Measurements from ENCODE around the gene THOP1. TPM values are rescaled to one million over a fixed set of nuclear protein-coding genes. Genes with fewer than 3 reads are reported as not detected.
"Not testable (repeated sequence)": the region's sequence is repeated elsewhere in the genome, so short reads cannot be mapped to it uniquely, and the experiment has no call there.

The THOP1 gene
- total RNA-seq, 1 donor from 2014 or later = 67.3 TPM

DNA sequence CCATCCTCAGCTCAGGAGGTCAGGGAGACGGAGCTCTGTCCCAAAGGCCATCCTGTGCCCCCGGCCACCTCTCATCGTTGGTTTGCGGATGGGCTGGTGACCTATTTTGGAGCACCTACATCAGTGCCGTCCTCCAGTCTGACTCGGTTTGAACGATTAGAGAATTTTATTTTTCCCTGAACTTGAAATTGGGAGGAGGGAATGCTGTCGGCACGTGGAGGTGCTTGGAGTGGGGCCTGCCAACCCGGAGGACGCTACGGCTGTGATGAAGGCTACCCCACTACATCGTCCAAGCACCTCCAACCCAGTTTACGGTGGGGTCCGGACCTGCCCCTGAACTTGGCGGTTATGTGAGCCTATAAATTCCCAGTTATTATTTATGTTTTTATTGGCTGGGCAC lies 31.3 kb downstream of the THOP1 start:
- Histone ChIP-seq H3K27ac (no peak overlapping the region), H3K4me1 (peaks cover 3 to 10% of the 10 kb centered on the region in 2 donors), H3K4me3 (no peak overlapping the region), H3K27me3 (no peaks in the 10 kb centered on the region), H3K9me3 (no peaks in the 10 kb centered on the region), H3K36me3 (peaks cover 0 to 6% of the 10 kb centered on the region in 2 donors)
- no peak for DNase-seq (ENCODE audit: low spot score in 2 of 2)
- intact Hi-C loops (cut with DNase I) = no loop called here
- TF ChIP-seq, protein P1, sequence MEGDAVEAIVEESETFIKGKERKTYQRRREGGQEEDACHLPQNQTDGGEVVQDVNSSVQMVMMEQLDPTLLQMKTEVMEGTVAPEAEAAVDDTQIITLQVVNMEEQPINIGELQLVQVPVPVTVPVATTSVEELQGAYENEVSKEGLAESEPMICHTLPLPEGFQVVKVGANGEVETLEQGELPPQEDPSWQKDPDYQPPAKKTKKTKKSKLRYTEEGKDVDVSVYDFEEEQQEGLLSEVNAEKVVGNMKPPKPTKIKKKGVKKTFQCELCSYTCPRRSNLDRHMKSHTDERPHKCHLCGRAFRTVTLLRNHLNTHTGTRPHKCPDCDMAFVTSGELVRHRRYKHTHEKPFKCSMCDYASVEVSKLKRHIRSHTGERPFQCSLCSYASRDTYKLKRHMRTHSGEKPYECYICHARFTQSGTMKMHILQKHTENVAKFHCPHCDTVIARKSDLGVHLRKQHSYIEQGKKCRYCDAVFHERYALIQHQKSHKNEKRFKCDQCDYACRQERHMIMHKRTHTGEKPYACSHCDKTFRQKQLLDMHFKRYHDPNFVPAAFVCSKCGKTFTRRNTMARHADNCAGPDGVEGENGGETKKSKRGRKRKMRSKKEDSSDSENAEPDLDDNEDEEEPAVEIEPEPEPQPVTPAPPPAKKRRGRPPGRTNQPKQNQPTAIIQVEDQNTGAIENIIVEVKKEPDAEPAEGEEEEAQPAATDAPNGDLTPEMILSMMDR (IDR thresholded peaks at IDR 0.05) = no peak

DNA sequence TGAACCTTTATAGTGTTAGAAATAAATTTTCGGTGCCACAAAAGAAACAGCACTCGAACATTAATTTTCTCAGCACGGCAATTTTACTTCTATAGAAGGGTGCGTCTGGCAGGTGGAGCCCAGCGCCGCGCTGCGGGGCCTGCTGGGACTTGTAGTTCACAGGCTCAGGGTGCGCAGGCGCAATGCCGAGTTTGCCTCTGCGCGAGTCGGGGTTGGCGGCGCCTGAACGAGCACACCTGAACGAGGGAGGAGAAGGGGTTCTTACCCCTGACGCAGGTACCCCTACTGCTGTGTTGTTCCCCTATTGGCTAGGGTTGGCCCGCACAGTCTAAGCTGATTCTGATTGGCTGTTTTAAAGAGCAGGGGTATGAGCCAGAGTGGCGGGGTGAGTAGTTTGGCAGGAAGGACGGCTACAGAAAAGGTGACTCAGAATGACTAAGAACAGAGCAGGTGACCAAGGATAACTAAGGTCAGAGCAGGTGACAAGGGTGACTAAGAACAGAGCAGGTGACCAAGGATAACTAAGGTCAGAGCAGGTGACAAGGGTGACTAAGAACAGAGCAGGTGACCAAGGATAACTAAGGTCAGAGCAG lies 32.0 kb downstream of the THOP1 start:
- H3K4me3 ChIP-seq; H3K27ac ChIP-seq; H3K27me3 ChIP-seq; H3K36me3 ChIP-seq; H3K9me3 ChIP-seq; DNase-seq (ENCODE audit: low spot score in 2 of 2); intact Hi-C loops (cut with DNase I): not testable (repeated sequence)
- H3K4me1 ChIP-seq = peaks cover 3 to 10% of the 10 kb centered on the region in 2 donors

DNA sequence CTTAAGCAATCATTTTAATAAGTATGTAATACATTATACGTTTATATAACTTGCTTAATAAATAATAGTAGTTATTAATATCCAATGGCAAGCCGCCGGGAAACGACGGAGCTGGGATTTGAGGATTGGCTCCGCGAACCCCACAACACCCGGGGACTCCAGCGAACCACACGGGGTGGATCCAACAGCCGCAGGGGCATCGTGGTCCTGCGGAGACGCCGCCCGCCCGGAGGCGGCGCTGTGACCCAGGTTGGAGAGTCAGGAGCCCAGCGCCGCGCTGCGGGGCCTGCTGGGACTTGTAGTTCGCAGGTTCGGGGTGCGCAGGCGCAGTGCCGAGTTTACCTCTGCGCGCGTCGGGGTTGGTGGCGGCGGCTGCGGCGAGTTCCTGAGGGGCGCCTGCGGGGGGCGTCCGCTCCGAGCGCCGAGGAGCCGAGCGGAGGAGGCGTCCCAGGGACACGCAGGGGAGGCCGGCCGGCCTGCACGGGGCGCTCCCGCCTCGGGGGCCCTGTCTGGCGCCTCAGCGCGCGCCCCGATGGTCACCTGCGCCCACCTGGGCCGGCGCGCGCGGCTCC lies 34.3 kb downstream of the THOP1 start, which contains the start of gene ZNF554:
Gene ZNF554, plus strand, starts transcription at position 329 of the 572 bp plus-strand sequence. Its CDS starts 204 bp downstream, at position 533.
- H3K27ac ChIP-seq = peak within 1 kb of the TSS in 1 of 2 donors; percentile 29
- TF ChIP-seq, protein P1 (IDR thresholded peaks at IDR 0.05) = peak; percentile 97 to 98 (median 97)

DNA sequence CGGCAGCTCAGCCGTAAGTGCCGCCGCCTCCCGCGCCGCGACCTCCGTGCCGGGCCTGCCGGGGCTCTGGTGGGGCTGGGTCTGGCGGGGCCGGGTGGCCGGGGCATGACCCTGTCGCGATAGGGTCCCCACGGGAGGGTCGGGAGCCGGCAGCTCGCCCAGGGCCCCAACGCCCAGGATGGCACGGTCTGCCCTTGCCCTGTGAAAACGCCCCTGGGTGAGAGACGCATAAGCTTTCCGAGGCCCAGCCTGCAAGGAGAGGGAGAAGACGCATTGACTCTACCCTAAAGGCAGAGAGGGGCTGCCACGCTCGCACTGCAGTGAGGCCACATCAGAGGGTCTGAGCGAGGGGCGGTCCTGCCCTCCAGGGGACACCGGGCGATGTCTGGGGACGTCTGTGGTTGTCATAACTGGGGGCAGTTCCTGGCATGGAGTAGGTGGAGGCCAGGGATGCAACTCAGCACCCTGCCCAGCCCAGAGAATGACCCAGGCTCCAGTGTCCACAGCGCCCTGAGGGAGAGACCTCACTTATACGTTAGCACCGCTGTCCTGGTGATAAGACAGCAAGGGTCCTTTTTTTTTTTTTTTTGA lies 34.9 kb downstream of the THOP1 start:
- DNase-seq (ENCODE audit: low spot score in 2 of 2) = no peak
- Histone ChIP-seq H3K4me1 (peaks cover 3 to 10% of the 10 kb centered on the region in 2 donors), H3K4me3 (peak overlapping the region; percentile 97 to 98), H3K9me3 (no peaks in the 10 kb centered on the region), H3K36me3 (peaks cover 0 to 3% of the 10 kb centered on the region in 2 donors), H3K27me3 (no peaks in the 10 kb centered on the region), H3K27ac (peak overlapping the region in 1 of 2 donors; percentile 29)
- intact Hi-C loops (cut with DNase I) = no loop called here
- TF ChIP-seq, protein P1 (IDR thresholded peaks at IDR 0.05) = no peak

More for the DNA sequence above, 34.3 kb downstream of the THOP1 start, which contains the start of gene ZNF554:
- no peaks in the 10 kb centered on the region for H3K9me3 ChIP-seq
- intact Hi-C loops (cut with DNase I) = loop anchor here (1.0 kb wide), 2 partner anchors 22 to 34 kb away; partner anchors contain the start of genes THOP1 and ZNF555
- H3K27me3 ChIP-seq = no peaks in the 10 kb centered on the region
- peak within 1 kb of the TSS; percentile 97 to 98 for H3K4me3 ChIP-seq
- peaks cover 0 to 3% of the 10 kb centered on the region in 2 donors for H3K36me3 ChIP-seq
- peaks cover 3 to 10% of the 10 kb centered on the region in 2 donors for H3K4me1 ChIP-seq
- DNase-seq (ENCODE audit: low spot score in 2 of 2) = peak; percentile 79 to 98

DNA sequence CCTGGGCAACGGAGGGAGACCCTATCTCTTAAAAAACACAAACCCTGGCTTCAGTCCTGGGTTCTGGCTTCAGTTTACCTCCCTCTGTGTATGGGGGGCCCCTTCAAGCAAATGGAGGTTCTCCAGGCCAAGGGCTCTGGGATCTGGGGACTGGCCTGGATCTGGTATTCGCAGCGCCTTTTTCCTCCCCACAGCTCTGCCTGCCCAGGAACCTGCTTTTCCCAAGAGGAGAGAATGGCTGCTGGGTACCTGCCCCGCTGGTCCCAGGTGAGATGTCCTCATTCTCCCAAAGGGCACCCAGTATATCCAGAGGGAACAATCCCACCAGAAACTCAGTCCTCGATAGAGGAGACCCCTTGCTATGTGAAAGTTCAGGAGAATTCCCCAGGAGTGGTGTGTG lies 37.5 kb downstream of the THOP1 start:
- Histone ChIP-seq H3K36me3 (peaks cover 2 to 17% of the 10 kb centered on the region in 2 donors), H3K4me1 (peaks cover 3 to 10% of the 10 kb centered on the region in 2 donors), H3K9me3 (no peaks in the 10 kb centered on the region), H3K27ac (no peak overlapping the region), H3K27me3 (no peaks in the 10 kb centered on the region), H3K4me3 (no peak overlapping the region)
- intact Hi-C loops (cut with DNase I) = no loop called here
- TF ChIP-seq, protein P1 (IDR thresholded peaks at IDR 0.05) = no peak
- DNase-seq (ENCODE audit: low spot score in 2 of 2) = no peak

DNA sequence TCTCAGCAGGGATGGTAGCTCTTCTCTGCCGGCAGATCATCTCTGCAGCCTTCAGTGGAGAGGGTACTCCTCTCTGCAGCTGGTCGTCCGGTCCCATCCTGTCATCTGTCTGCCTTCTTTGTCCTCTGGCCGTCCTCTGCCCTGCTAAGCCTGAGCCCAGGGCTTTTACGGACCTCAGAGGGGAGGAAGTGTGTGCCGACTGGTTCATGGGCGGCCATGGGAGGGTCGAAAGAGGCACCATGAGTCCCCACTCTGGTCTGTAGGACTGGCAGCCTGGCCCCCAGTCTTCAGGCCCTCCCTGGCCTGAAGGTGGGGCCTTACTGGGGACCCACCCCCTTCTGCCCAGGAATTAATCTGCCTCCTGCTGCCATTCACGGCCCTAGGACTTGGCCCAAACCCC lies 38.3 kb downstream of the THOP1 start:
- Histone ChIP-seq H3K4me3 (no peak overlapping the region), H3K27me3 (no peaks in the 10 kb centered on the region), H3K4me1 (peaks cover 3 to 10% of the 10 kb centered on the region in 2 donors), H3K9me3 (no peaks in the 10 kb centered on the region), H3K27ac (no peak overlapping the region), H3K36me3 (peaks cover 5 to 23% of the 10 kb centered on the region in 2 donors)
- TF ChIP-seq, protein P1 (IDR thresholded peaks at IDR 0.05) = no peak
- no peak for DNase-seq (ENCODE audit: low spot score in 2 of 2)
- intact Hi-C loops (cut with DNase I) = no loop called here
